B cell (primary cell): ENCODE results near the gene VAMP1. TPM values are rescaled to one million over a fixed set of nuclear protein-coding genes. Genes with fewer than 3 reads are reported as not detected.

Source experiments
- ATAC-seq: fragments of 200-7000 bp; cut with Tn5 transposase; one replicate; pipeline ENCODE4 v1.10.0; 2021; ENCODE audit warnings: low read depth, mild to moderate bottlenecking, moderate number of reproducible peaks, moderate library complexity
- CTCF ChIA-PET: fragments of 350-600 bp; sonication (Branson Sonifier 250); formaldehyde crosslinking; loops from one replicate; lab custom pipeline; 2021; ENCODE audit warnings: antibody characterized with exemption, inconsistent platforms; lab: Charles Lee
- POLR2A ChIA-PET: fragments of 350-600 bp; sonication (Branson Sonifier 250); formaldehyde crosslinking; loops from one replicate; lab custom pipeline; 2021; ENCODE audit warnings: antibody characterized with exemption; lab: Charles Lee
- DNase-seq: peaks from one replicate; pipeline ENCODE4 v3.0.0; 2013
- H2AFZ ChIP-seq: 2 replicates; pipeline ENCODE4 v1.6.1; 2012; ENCODE audit warnings: mild to moderate bottlenecking, low read depth, low read length; ENCODE audit not compliant: insufficient read depth, poor library complexity, severe bottlenecking
- H3K27ac ChIP-seq, 2 donors: 1 replicate in 1 of 2; 2 replicates in 1 of 2; pipeline ENCODE4 v1.5.1; 2012 to 2013; ENCODE audit warnings: low read length in 2 of 2, mild to moderate bottlenecking in 2 of 2, moderate library complexity in 1 of 2
- H3K27me3 ChIP-seq, 4 experiments: fragments of 200-600 bp in 1 of 4; sonication (generic) in 1 of 4; replicated peaks in 1 of 4; 1 replicate in 2 of 4; 2 replicates in 2 of 4; pipeline versions ENCODE4 v1.6.1 to v1.7.0; 2013 to 2016; ENCODE audit warnings: low read length in 3 of 4, mild to moderate bottlenecking in 2 of 4, mixed read lengths in 1 of 4, moderate library complexity in 1 of 4; ENCODE audit not compliant: insufficient read depth in 4 of 4, control insufficient read depth in 3 of 4; ENCODE audit errors: control extremely low read depth in 1 of 4
- H3K36me3 ChIP-seq, 2 experiments: replicated peaks in 1 of 2; 1 replicate in 1 of 2; 2 replicates in 1 of 2; pipeline versions ENCODE4 v1.6.1 to v1.7.1; 2013; ENCODE audit warnings: low read length in 1 of 2; ENCODE audit not compliant: insufficient read depth in 2 of 2, control insufficient read depth in 1 of 2; ENCODE audit errors: control extremely low read depth in 1 of 2, extremely low read depth in 1 of 2
- H3K4me1 ChIP-seq, 2 donors: fragments of 200-600 bp in 1 of 2; sonication (generic) in 1 of 2; 1 replicate in 1 of 2; 2 replicates in 1 of 2; pipeline versions ENCODE4 v1.5.1 to v1.6.1; 2013 to 2017; ENCODE audit warnings: low read length in 2 of 2; ENCODE audit not compliant: control insufficient read depth in 2 of 2, insufficient read depth in 2 of 2
- H3K4me2 ChIP-seq: replicated peaks from 2 replicates; pipeline ENCODE3; 2012; ENCODE audit warnings: mild to moderate bottlenecking, low read depth, low read length; ENCODE audit not compliant: poor library complexity, severe bottlenecking
- H3K4me3 ChIP-seq, 5 experiments: fragments of 200-600 bp in 1 of 5; sonication (generic) in 1 of 5; 1 replicate in 3 of 5; 2 replicates in 2 of 5; pipeline versions ENCODE4 v1.5.1 to v1.7.0; 2011 to 2016; ENCODE audit warnings: low read length in 4 of 5, mild to moderate bottlenecking in 4 of 5, low read depth in 2 of 5, control low read depth in 1 of 5, moderate library complexity in 1 of 5; ENCODE audit not compliant: insufficient read depth in 1 of 5; ENCODE audit errors: control extremely low read depth in 1 of 5, extremely low read depth in 1 of 5
- H3K79me2 ChIP-seq: fragments of 200-600 bp; sonication (generic); one replicate; pipeline ENCODE4 v1.6.0; 2016; ENCODE audit warnings: low read length; ENCODE audit not compliant: control insufficient read depth, insufficient read depth
- H3K9ac ChIP-seq: fragments of 200-600 bp; sonication (generic); 2 replicates; pipeline ENCODE4 v1.6.1; 2017; ENCODE audit warnings: mild to moderate bottlenecking, low read length, moderate library complexity
- H3K9me3 ChIP-seq, 3 donors: one replicate each; pipeline versions ENCODE4 v1.6.1 to v1.7.1; 2013; ENCODE audit warnings: low read length in 2 of 3; ENCODE audit not compliant: control insufficient read depth in 2 of 3, insufficient read depth in 1 of 3; ENCODE audit errors: control extremely low read depth in 1 of 3
- H4K20me1 ChIP-seq: 2 replicates; pipeline ENCODE4 v1.6.0; 2012; ENCODE audit warnings: mild to moderate bottlenecking, low read length; ENCODE audit not compliant: insufficient read depth, control insufficient read depth, poor library complexity, severe bottlenecking
- H3K27ac Mint-ChIP-seq: one replicate; pipeline ENCODE4 v1.8.0; 2021; ENCODE audit warnings: mixed read lengths
- H3K27me3 Mint-ChIP-seq: one replicate; pipeline ENCODE4 v1.8.0; 2021; ENCODE audit warnings: mixed read lengths
- H3K4me1 Mint-ChIP-seq: one replicate; pipeline ENCODE4 v1.8.0; 2021; ENCODE audit warnings: mixed read lengths
- H3K4me3 Mint-ChIP-seq: one replicate; pipeline ENCODE4 v1.8.0; 2021; ENCODE audit warnings: mixed read lengths
- H3K9me3 Mint-ChIP-seq: one replicate; pipeline ENCODE4 v1.8.0; 2022; ENCODE audit warnings: mixed read lengths; ENCODE audit not compliant: insufficient read depth
- EZH2 ChIP-seq: IDR thresholded peaks from 2 replicates; pipeline ENCODE4 v1.6.1; 2012; ENCODE audit warnings: borderline replicate concordance, low read depth, mild to moderate bottlenecking, moderate library complexity, low read length; ENCODE audit not compliant: insufficient read depth, poor library complexity, severe bottlenecking
- WGBS: methylation state at CpG from one replicate; pipeline ENCODE4 v1.1.5; 2013; ENCODE audit warnings: missing lambda C conversion rate; ENCODE audit not compliant: insufficient coverage; 5-methylcytosine and 5-hydroxymethylcytosine counted together
- intact Hi-C: fragments of 100-400 bp; cut with micrococcal nuclease; formaldehyde crosslinking; loops from one replicate; pipeline ENCODE4 v1.10.0; 2022
- polyA plus RNA-seq: library from polyadenylated mRNA; depleted of rRNA; stranded (reverse); fragments of >200 nt; gene quantifications from 2 replicates; pipeline ENCODE4 v1.2.3, GENCODE V29; 2012
- total RNA-seq, 2 donors: library from RNA; stranded (reverse); fragments of 120-200 nt in 1 of 2; gene quantifications; 1 replicate in 1 of 2; 2 replicates in 1 of 2; pipeline versions ENCODE4 v1.2.3 to v1.2.4, GENCODE V29; 2013 to 2022
- TF ChIP-seq, protein P1 (sequence below): fragments of 200-600 bp; IDR thresholded peaks from one replicate; pipeline ENCODE4 v1.8.0; 2022; ENCODE audit warnings: antibody characterized with exemption, mild to moderate bottlenecking

Gene VAMP1
- total and polyA plus RNA-seq, 2 donors (not counting 1 experiment from before 2014, with no cell fraction given) = 62.4 to 98.9 TPM

DNA sequence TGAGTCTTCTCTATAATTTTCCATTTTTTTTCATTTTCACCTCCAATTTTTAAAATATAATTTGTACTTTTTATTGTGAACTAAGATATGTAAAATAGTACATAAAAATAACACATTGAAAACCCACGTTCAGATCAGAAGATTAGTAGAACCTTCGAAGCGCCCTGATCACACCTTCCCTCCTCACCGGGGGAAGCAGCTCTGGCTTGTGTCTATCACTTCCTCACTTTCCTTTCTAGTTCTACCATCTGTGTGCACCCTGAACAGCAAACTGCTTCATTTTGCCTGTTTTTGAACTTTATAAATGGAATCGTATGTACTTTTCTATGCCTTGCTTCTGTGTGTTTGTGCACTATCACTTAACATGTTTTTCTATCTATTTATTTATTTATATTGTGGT, 37.5 kb downstream of the VAMP1 start:
- WGBS = 0% methylated on average over 2 of the region's 5 CpGs
- no peak overlapping the region for H3K4me3 ChIP-seq
- peak overlapping the region; percentile 52 for H3K4me2 ChIP-seq
- DNase-seq = no peak
- H3K4me3 Mint-ChIP-seq = peak overlapping the region; percentile 66
- H3K27me3 Mint-ChIP-seq = no peaks in the 10 kb centered on the region
- no peaks in the 10 kb centered on the region for H3K9me3 Mint-ChIP-seq
- no peak overlapping the region for H3K27ac ChIP-seq
- intact Hi-C loops = loop anchor here (1.0 kb wide), 1 partner anchor 11 kb away; the partner anchor contains the start of gene CD27
- H3K9me3 ChIP-seq = no peaks in the 10 kb centered on the region
- no peaks in the 10 kb centered on the region for H4K20me1 ChIP-seq
- H3K79me2 ChIP-seq = no peaks in the 10 kb centered on the region
- H3K4me1 Mint-ChIP-seq = peaks cover 44% of the 10 kb centered on the region
- CTCF ChIA-PET = interaction anchor here (2.8 to 3.3 kb wide), 2 partner anchors 18 to 33 kb away, joined by 7 to 17 read pairs; partner anchors contain the start of gene TAPBPL
- H3K27ac Mint-ChIP-seq = peak overlapping the region; percentile 60
- H3K4me1 ChIP-seq = peaks cover 32 to 48% of the 10 kb centered on the region in 2 donors
- H3K27me3 ChIP-seq = no peaks in the 10 kb centered on the region
- peak overlapping the region; percentile 32 for H3K9ac ChIP-seq
- POLR2A ChIA-PET = interaction anchor here (0.6 to 4.0 kb wide), 5 partner anchors 11 to 101 kb away, joined by 3 to 21 read pairs (median 6); partner anchors contain the start of genes CD27, GAPDH and VAMP1
- H2AFZ ChIP-seq = peak overlapping the region; percentile 21
- TF ChIP-seq, protein P1, sequence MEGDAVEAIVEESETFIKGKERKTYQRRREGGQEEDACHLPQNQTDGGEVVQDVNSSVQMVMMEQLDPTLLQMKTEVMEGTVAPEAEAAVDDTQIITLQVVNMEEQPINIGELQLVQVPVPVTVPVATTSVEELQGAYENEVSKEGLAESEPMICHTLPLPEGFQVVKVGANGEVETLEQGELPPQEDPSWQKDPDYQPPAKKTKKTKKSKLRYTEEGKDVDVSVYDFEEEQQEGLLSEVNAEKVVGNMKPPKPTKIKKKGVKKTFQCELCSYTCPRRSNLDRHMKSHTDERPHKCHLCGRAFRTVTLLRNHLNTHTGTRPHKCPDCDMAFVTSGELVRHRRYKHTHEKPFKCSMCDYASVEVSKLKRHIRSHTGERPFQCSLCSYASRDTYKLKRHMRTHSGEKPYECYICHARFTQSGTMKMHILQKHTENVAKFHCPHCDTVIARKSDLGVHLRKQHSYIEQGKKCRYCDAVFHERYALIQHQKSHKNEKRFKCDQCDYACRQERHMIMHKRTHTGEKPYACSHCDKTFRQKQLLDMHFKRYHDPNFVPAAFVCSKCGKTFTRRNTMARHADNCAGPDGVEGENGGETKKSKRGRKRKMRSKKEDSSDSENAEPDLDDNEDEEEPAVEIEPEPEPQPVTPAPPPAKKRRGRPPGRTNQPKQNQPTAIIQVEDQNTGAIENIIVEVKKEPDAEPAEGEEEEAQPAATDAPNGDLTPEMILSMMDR = no peak
- no peak for TF ChIP-seq EZH2
- H3K36me3 ChIP-seq = no peaks in the 10 kb centered on the region
- ATAC-seq = peak; percentile 46

DNA sequence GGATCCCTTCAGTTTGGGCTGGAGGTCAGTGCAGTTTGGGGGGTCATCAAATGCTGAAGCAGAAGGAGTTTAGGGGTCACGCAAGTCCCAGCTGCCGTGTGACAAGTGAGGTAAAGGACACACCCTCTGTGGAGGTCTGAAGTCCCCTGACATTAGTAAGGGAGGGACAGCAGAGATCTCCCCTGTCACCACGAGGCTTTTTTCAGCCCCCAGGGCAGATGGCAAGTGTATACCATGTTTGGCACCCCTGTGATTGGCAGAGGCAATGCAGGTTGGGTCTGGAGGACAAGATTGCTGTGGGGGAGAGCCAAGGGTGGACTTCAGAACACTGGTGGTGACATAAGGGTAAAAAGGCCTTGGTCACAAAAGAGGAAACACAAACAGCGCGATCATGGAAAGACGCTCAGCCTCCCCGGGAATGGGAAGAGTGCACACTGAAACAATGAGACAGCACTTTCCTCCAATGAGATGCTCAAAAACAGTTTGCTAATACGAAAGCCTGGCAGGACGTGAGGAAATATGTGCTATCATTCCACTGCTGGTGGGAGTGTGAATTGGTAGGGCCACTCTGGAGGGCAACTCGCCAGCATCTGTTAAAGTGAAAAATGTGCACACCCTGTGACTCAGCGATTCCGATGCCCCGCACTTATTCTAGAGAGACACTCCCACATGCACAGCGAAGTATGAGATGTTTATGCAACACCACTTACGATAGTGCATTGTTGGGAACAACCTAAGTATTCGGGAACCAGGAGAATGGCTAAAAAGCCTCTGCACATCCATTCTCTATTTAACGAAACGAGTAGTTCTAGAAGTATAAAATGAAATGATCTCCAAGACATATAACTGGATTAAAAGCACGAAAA, 40.1 kb downstream of the VAMP1 start:
- Histone ChIP-seq H3K4me3 (no peak overlapping the region), H3K27me3 (no peaks in the 10 kb centered on the region), H3K36me3 (no peaks in the 10 kb centered on the region), H3K4me2 (peak overlapping the region; percentile 49), H3K27ac (no peak overlapping the region), H2AFZ (peak overlapping the region; percentile 63), H4K20me1 (no peaks in the 10 kb centered on the region), H3K9ac (peak overlapping the region; percentile 36), H3K4me1 (peaks cover 56 to 75% of the 10 kb centered on the region in 2 donors), H3K79me2 (no peaks in the 10 kb centered on the region), H3K9me3 (no peaks in the 10 kb centered on the region)
- CTCF ChIA-PET = no interaction called here
- peak overlapping the region; percentile 85 for H3K27ac Mint-ChIP-seq
- ATAC-seq (no peak), DNase-seq (no peak)
- no peak for TF ChIP-seq EZH2
- TF ChIP-seq, protein P1 = no peak
- 25% methylated on average over 9 of the region's 19 CpGs for WGBS
- H3K4me1 Mint-ChIP-seq = peaks cover 66% of the 10 kb centered on the region
- intact Hi-C loops = no loop called here
- no peaks in the 10 kb centered on the region for H3K9me3 Mint-ChIP-seq
- POLR2A ChIA-PET = interaction anchor here (0.9 kb wide), 1 partner anchor 13 kb away, joined by 3 read pairs; no protein-coding TSS in a partner anchor
- no peaks in the 10 kb centered on the region for H3K27me3 Mint-ChIP-seq
- peak overlapping the region; percentile 75 for H3K4me3 Mint-ChIP-seq
